ENCODE data around the gene FITM2.

DNA sequence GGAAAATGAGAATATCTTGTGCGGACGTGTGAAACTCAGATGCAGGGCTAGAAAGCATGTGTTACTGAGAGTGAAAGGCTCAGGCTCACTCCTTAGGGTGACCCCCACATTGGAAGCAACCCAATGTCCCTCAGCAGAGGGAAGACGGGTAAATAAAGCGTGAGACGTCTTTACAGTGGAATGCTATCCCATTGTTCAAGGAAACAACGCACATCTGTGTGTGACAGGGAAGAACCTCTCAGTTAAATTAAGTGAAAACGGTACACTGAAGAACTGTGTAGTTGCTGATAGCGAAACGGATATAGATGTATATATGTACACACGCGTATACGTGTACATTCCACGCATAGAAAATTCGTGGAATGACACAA is 45.3 kb upstream of the FITM2 start:
- TF ChIP-seq POLR2AphosphoS5 (IDR thresholded peaks at IDR 0.05; ENCODE audit: borderline replicate concordance, low read depth, low read length) = no peak
- no peak for TF ChIP-seq EZH2 (IDR thresholded peaks at IDR 0.05)
- TF ChIP-seq FOXP2 (optimal IDR thresholded peaks at IDR 0.05; ENCODE audit: control extremely low read depth, extremely low read length, insufficient read depth) = no peak
